Measurements from ENCODE around the gene ZC3H18. TPM values are rescaled to one million over a fixed set of nuclear protein-coding genes. Genes with fewer than 3 reads are reported as not detected.

The ZC3H18 gene
- total RNA-seq, 4 donors from 2014 or later, result 19.7 to 52.2 (median 28.1) TPM

DNA sequence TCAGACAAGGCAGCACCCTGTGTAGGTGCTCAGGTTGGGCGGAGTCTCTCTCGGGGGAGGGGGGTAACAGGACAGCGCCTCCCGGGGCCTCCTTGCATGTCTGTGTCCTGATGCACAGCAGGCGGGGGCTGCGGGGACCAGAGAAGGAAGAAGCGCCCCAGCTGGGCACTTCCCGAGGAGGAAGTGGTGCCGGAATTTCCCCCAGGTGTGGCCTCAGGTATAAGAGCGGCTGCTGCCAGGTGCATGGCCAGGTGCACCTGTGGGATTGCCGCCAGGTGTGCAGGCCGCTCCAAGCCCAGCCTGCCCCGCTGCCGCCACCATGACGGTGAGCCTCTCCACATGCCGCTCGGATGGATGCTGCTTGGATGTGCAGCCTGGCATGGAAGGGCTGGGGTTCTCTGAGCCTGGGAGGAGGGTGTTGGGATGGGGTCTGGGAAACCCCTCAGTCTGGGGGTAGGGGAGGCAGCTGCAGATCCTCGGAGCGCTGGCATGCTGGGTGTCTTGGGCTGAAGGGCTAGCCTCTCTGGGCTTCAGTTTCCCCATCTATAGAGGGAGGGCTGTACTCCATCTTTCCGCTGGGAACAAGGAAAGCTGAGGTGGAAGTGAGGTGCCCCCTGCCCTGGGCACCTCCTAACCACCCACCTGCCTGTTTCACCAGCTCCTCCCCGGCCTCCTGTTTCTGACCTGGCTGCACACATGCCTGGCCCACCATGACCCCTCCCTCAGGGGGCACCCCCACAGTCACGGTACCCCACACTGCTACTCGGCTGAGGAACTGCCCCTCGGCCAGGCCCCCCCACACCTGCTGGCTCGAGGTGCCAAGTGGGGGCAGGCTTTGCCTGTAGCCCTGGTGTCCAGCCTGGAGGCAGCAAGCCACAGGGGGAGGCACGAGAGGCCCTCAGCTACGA, 68.4 kb downstream of the ZC3H18 start, which contains the start of gene IL17C:
TSS of gene IL17C (plus strand) at position 250 of the 908 bp plus-strand sequence. CDS start at position 320, 70 bp downstream.
- 49% methylated on average over 25 to 26 of the region's 27 CpGs for WGBS, 2 donors
- Histone ChIP-seq H3K27ac (no peak within 1 kb of the TSS), H3K27me3 (peaks cover 0 to 69% of the 10 kb centered on the region in 2 donors), H3K36me3 (peaks cover 0 to 20% (median 0%) of the 10 kb centered on the region in 3 donors), H3K9me3 (no peaks in the 10 kb centered on the region), H3K4me3 (no peak within 1 kb of the TSS), H3K4me1 (peaks cover 0 to 33% (median 8%) of the 10 kb centered on the region in 4 donors)
- TF ChIP-seq, protein P1, sequence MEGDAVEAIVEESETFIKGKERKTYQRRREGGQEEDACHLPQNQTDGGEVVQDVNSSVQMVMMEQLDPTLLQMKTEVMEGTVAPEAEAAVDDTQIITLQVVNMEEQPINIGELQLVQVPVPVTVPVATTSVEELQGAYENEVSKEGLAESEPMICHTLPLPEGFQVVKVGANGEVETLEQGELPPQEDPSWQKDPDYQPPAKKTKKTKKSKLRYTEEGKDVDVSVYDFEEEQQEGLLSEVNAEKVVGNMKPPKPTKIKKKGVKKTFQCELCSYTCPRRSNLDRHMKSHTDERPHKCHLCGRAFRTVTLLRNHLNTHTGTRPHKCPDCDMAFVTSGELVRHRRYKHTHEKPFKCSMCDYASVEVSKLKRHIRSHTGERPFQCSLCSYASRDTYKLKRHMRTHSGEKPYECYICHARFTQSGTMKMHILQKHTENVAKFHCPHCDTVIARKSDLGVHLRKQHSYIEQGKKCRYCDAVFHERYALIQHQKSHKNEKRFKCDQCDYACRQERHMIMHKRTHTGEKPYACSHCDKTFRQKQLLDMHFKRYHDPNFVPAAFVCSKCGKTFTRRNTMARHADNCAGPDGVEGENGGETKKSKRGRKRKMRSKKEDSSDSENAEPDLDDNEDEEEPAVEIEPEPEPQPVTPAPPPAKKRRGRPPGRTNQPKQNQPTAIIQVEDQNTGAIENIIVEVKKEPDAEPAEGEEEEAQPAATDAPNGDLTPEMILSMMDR (IDR thresholded peaks at IDR 0.05), result no peak
- TF ChIP-seq POLR2A (IDR thresholded peaks at IDR 0.05), result no peak
- TF ChIP-seq EP300 (IDR thresholded peaks at IDR 0.05), result no peak
- no peak for DNase-seq (ENCODE audit: low spot score in 2 of 2)

DNA sequence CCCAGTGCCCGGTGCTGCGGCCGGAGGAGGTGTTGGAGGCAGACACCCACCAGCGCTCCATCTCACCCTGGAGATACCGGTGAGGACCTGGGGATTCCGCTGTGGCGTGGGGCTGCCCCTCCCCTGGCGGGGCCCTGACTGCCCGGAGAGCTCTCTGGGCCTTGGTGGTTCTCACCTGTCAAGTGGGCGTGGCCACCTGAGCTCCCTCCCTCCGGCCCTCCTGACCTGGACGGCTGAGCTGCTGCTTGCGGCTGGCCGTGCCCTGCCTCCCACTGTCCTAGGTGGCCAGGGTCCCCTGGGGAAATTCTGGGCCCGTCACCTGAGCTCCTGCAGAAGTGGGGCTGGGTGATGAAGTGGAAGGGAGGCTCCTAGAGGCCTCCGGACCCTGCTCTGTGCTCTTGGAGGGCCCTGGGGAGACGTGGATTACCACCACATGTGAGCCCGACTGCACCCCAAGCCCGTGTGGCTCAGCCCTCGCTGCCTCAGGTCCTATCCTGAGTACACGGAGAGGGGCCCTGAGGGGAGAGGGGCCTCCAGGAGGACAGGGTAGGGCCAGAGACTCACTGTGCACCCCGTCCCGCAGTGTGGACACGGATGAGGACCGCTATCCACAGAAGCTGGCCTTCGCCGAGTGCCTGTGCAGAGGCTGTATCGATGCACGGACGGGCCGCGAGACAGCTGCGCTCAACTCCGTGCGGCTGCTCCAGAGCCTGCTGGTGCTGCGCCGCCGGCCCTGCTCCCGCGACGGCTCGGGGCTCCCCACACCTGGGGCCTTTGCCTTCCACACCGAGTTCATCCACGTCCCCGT, 69.2 kb downstream of the ZC3H18 start:
- peaks cover 0 to 25% (median 3%) of the 10 kb centered on the region in 4 donors for H3K4me1 ChIP-seq
- TF ChIP-seq POLR2A (IDR thresholded peaks at IDR 0.05), result no peak
- TF ChIP-seq EP300 (IDR thresholded peaks at IDR 0.05), result no peak
- TF ChIP-seq, protein P1 (IDR thresholded peaks at IDR 0.05), result no peak
- H3K9me3 ChIP-seq, result no peaks in the 10 kb centered on the region
- peaks cover 0 to 64% of the 10 kb centered on the region in 2 donors for H3K27me3 ChIP-seq
- no peak overlapping the region for H3K4me3 ChIP-seq
- peaks cover 0 to 18% (median 0%) of the 10 kb centered on the region in 3 donors for H3K36me3 ChIP-seq
- no peak overlapping the region for H3K27ac ChIP-seq
- 23 to 32% methylated on average over 6 to 21 of the region's 45 CpGs for WGBS, 2 donors
- DNase-seq (ENCODE audit: low spot score in 2 of 2), result no peak

GRCh38 chr16:88640039-88640495, 69.9 kb downstream of the ZC3H18 start:
- peaks cover 0 to 58% of the 10 kb centered on the region in 2 donors for H3K27me3 ChIP-seq
- 39 to 40% methylated on average over 7 to 13 of the region's 13 CpGs for WGBS, 2 donors

GRCh38 chr16:88640498-88641247, 70.5 kb downstream of the ZC3H18 start:
- Histone ChIP-seq H3K36me3 (peaks cover 0 to 28% (median 0%) of the 10 kb centered on the region in 3 donors), H3K9me3 (no peaks in the 10 kb centered on the region), H3K4me1 (peaks cover 0 to 19% (median 0%) of the 10 kb centered on the region in 4 donors), H3K27ac (no peak overlapping the region), H3K27me3 (peaks cover 0 to 52% of the 10 kb centered on the region in 2 donors), H3K4me3 (no peak overlapping the region)
- no peak for TF ChIP-seq POLR2A (IDR thresholded peaks at IDR 0.05)
- TF ChIP-seq, protein P1 (IDR thresholded peaks at IDR 0.05), result no peak
- no peak for TF ChIP-seq EP300 (IDR thresholded peaks at IDR 0.05)
- 54 to 55% methylated on average over 16 to 17 of the region's 17 CpGs for WGBS, 2 donors
- DNase-seq (ENCODE audit: low spot score in 2 of 2), result no peak

More at GRCh38 chr16:88640039-88640495, 69.9 kb downstream of the ZC3H18 start:
- Histone ChIP-seq H3K9me3 (no peaks in the 10 kb centered on the region), H3K27ac (no peak overlapping the region), H3K4me3 (no peak overlapping the region), H3K36me3 (peaks cover 0 to 22% (median 0%) of the 10 kb centered on the region in 3 donors), H3K4me1 (peaks cover 0 to 19% (median under 1%) of the 10 kb centered on the region in 4 donors)
- DNase-seq (ENCODE audit: low spot score in 2 of 2), result no peak
- TF ChIP-seq EP300 (IDR thresholded peaks at IDR 0.05) (no peak), POLR2A (IDR thresholded peaks at IDR 0.05) (no peak)
- TF ChIP-seq, protein P1 (IDR thresholded peaks at IDR 0.05), result no peak
